ENCODE measurements around the gene ARIH1. TPM values are rescaled to one million over a fixed set of nuclear protein-coding genes. Genes with fewer than 3 reads are reported as not detected.

ARIH1 gene
- total and polyA plus RNA-seq, 2 donors (not counting 1 experiment from before 2014, with no cell fraction given), result 27.9 to 199 TPM

DNA sequence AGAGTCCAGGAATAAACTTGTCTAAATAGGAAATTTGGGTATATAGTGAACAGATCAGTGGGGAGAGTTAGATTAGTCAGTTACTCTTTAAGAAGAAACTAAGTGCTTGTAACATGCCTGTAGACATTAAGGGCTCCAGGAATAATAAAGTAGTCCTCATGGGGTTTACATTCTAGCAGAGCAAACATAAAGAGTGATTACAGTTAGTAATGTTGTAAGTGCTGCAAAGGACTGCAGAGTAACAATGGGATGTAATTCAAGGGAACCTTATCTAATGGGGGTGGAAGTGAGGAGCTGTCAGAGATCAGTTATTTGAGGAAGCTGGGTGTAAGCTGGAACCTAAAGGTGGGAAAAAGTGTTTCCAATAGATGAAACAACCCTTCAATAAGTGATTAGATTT, 67.5 kb downstream of the ARIH1 start:
- H3K36me3 ChIP-seq (replicated peaks in 1 of 2; ENCODE audit: control extremely low read depth in 1 of 2, control insufficient read depth in 1 of 2, extremely low read depth in 1 of 2, insufficient read depth in 2 of 2, low read length in 1 of 2), result peaks cover 0 to 18% of the 10 kb centered on the region in 2 experiments
- POLR2A ChIA-PET, result no interaction called here
- no peaks in the 10 kb centered on the region for H3K4me1 ChIP-seq (ENCODE audit: control insufficient read depth in 2 of 2, insufficient read depth in 2 of 2, low read length in 2 of 2)
- DNase-seq, result no peak
- H4K20me1 ChIP-seq (ENCODE audit: control insufficient read depth, insufficient read depth, low read length, poor library complexity, severe bottlenecking), result peaks cover 46% of the 10 kb centered on the region
- Mint-ChIP-seq H3K4me3 (no peak overlapping the region), H3K4me1 (peaks cover 7% of the 10 kb centered on the region), H3K27me3 (no peaks in the 10 kb centered on the region), H3K27ac (no peak overlapping the region), H3K9me3 (ENCODE audit: insufficient read depth) (peaks cover 5% of the 10 kb centered on the region)
- no peak overlapping the region for H3K9ac ChIP-seq (ENCODE audit: low read length)
- CTCF ChIA-PET, result no interaction called here
- no peak for ATAC-seq (ENCODE audit: low read depth)
- H3K4me3 ChIP-seq (ENCODE audit: control extremely low read depth in 1 of 5, extremely low read depth in 1 of 5, insufficient read depth in 1 of 5, low read depth in 2 of 5, low read length in 4 of 5), result no peak overlapping the region
- H3K4me2 ChIP-seq (replicated peaks; ENCODE audit: low read depth, low read length, poor library complexity, severe bottlenecking), result no peak overlapping the region
- H3K9me3 ChIP-seq (ENCODE audit: control extremely low read depth in 1 of 3, control insufficient read depth in 2 of 3, insufficient read depth in 1 of 3, low read length in 2 of 3), result peaks cover 0 to 13% (median 12%) of the 10 kb centered on the region in 3 donors
- H3K27ac ChIP-seq (ENCODE audit: low read length in 2 of 2), result no peak overlapping the region
- H3K79me2 ChIP-seq (ENCODE audit: control insufficient read depth, insufficient read depth, low read length), result peaks cover 67% of the 10 kb centered on the region
- TF ChIP-seq, protein P1, sequence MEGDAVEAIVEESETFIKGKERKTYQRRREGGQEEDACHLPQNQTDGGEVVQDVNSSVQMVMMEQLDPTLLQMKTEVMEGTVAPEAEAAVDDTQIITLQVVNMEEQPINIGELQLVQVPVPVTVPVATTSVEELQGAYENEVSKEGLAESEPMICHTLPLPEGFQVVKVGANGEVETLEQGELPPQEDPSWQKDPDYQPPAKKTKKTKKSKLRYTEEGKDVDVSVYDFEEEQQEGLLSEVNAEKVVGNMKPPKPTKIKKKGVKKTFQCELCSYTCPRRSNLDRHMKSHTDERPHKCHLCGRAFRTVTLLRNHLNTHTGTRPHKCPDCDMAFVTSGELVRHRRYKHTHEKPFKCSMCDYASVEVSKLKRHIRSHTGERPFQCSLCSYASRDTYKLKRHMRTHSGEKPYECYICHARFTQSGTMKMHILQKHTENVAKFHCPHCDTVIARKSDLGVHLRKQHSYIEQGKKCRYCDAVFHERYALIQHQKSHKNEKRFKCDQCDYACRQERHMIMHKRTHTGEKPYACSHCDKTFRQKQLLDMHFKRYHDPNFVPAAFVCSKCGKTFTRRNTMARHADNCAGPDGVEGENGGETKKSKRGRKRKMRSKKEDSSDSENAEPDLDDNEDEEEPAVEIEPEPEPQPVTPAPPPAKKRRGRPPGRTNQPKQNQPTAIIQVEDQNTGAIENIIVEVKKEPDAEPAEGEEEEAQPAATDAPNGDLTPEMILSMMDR (IDR thresholded peaks at IDR 0.05), result no peak
- TF ChIP-seq EZH2 (IDR thresholded peaks at IDR 0.05; ENCODE audit: borderline replicate concordance, insufficient read depth, low read depth, low read length, poor library complexity, severe bottlenecking), result no peak
- H3K27me3 ChIP-seq (replicated peaks in 1 of 4; ENCODE audit: control extremely low read depth in 1 of 4, control insufficient read depth in 3 of 4, insufficient read depth in 4 of 4, low read length in 3 of 4), result no peaks in the 10 kb centered on the region
- intact Hi-C loops (cut with micrococcal nuclease), result no loop called here
- no peak overlapping the region for H2AFZ ChIP-seq (ENCODE audit: insufficient read depth, low read depth, low read length, poor library complexity, severe bottlenecking)

DNA sequence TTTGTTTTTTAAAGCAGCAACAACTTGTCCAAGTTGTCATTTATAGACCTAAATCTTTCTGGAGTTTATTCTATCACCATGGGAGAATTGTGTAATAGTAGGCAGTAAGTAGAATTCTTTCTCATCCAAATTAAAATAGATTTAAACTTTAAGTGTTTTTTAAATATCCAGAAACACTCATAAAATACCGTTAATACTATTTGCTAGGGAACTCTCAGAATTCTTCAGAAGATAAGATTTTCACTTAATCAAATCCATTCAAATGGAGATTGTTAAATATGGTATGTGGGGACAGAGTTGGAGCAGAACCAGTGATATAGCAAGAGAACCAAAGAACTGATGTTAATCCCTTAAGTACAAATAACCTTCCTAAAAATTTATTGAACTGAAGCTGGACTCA, 71.0 kb downstream of the ARIH1 start:
- no peak for DNase-seq
- TF ChIP-seq EZH2 (IDR thresholded peaks at IDR 0.05; ENCODE audit: borderline replicate concordance, insufficient read depth, low read depth, low read length, poor library complexity, severe bottlenecking), result no peak
- TF ChIP-seq, protein P1 (IDR thresholded peaks at IDR 0.05), result no peak
- intact Hi-C loops (cut with micrococcal nuclease), result no loop called here
- ChIA-PET POLR2A (no interaction called here), CTCF (interaction anchor here (1.3 kb wide), 1 partner anchor 11 kb away, joined by 3 read pairs; no protein-coding TSS in a partner anchor)
- Histone ChIP-seq H3K4me2 (replicated peaks; ENCODE audit: low read depth, low read length, poor library complexity, severe bottlenecking) (no peak overlapping the region), H3K4me3 (ENCODE audit: control extremely low read depth in 1 of 5, extremely low read depth in 1 of 5, insufficient read depth in 1 of 5, low read depth in 2 of 5, low read length in 4 of 5) (no peak overlapping the region), H3K27me3 (replicated peaks in 1 of 4; ENCODE audit: control extremely low read depth in 1 of 4, control insufficient read depth in 3 of 4, insufficient read depth in 4 of 4, low read length in 3 of 4) (no peaks in the 10 kb centered on the region), H3K9me3 (ENCODE audit: control extremely low read depth in 1 of 3, control insufficient read depth in 2 of 3, insufficient read depth in 1 of 3, low read length in 2 of 3) (peaks cover 0 to 11% (median 8%) of the 10 kb centered on the region in 3 donors), H2AFZ (ENCODE audit: insufficient read depth, low read depth, low read length, poor library complexity, severe bottlenecking) (no peak overlapping the region), H3K9ac (ENCODE audit: low read length) (no peak overlapping the region), H3K36me3 (replicated peaks in 1 of 2; ENCODE audit: control extremely low read depth in 1 of 2, control insufficient read depth in 1 of 2, extremely low read depth in 1 of 2, insufficient read depth in 2 of 2, low read length in 1 of 2) (peaks cover 0 to 15% of the 10 kb centered on the region in 2 experiments), H3K79me2 (ENCODE audit: control insufficient read depth, insufficient read depth, low read length) (peaks cover 37% of the 10 kb centered on the region), H4K20me1 (ENCODE audit: control insufficient read depth, insufficient read depth, low read length, poor library complexity, severe bottlenecking) (peaks cover 35% of the 10 kb centered on the region), H3K27ac (ENCODE audit: low read length in 2 of 2) (no peak overlapping the region), H3K4me1 (ENCODE audit: control insufficient read depth in 2 of 2, insufficient read depth in 2 of 2, low read length in 2 of 2) (no peaks in the 10 kb centered on the region)
- H3K27me3 Mint-ChIP-seq, result no peaks in the 10 kb centered on the region
- peaks cover 18% of the 10 kb centered on the region for H3K4me1 Mint-ChIP-seq
- no peak for ATAC-seq (ENCODE audit: low read depth)
- WGBS (ENCODE audit: insufficient coverage), result no CpG with 5 or more reads among the region's 1 CpG
- peaks cover 5% of the 10 kb centered on the region for H3K9me3 Mint-ChIP-seq (ENCODE audit: insufficient read depth)
- no peak overlapping the region for H3K27ac Mint-ChIP-seq
- no peak overlapping the region for H3K4me3 Mint-ChIP-seq

Data from B cell (primary cell).